Osteoblast (primary cell): Measurements from ENCODE around the gene ATP2B3. TPM values are rescaled to one million over a fixed set of nuclear protein-coding genes. Genes with fewer than 3 reads are reported as not detected.

Experiments used
- DNase-seq: peaks from one replicate; pipeline ENCODE4 v3.0.0; 2011; ENCODE audit warnings: low spot score, mixed read lengths; ENCODE audit not compliant: insufficient read length; ENCODE audit errors: missing footprints
- H2AFZ ChIP-seq: 2 replicates; pipeline ENCODE4 v1.6.0; 2011; ENCODE audit warnings: mild to moderate bottlenecking, low read length
- H3K27ac ChIP-seq: 2 replicates; pipeline ENCODE4 v1.5.1; 2011; ENCODE audit warnings: mild to moderate bottlenecking, low read depth, low read length, moderate library complexity
- H3K27me3 ChIP-seq: 2 replicates; pipeline ENCODE4 v1.6.0; 2012; ENCODE audit warnings: mild to moderate bottlenecking, control low read depth, inconsistent platforms, low read length, moderate library complexity; ENCODE audit not compliant: insufficient read depth
- H3K36me3 ChIP-seq: 2 replicates; pipeline ENCODE4 v1.5.1; 2011; ENCODE audit warnings: mild to moderate bottlenecking, low read length, control low read depth, moderate library complexity; ENCODE audit not compliant: insufficient read depth
- H3K4me1 ChIP-seq: 2 replicates; pipeline ENCODE4 v1.5.1; 2011; ENCODE audit warnings: mild to moderate bottlenecking, low read length, control low read depth, moderate library complexity; ENCODE audit not compliant: insufficient read depth
- H3K4me2 ChIP-seq: 2 replicates; pipeline ENCODE4 v1.6.0; 2011; ENCODE audit warnings: mild to moderate bottlenecking, low read length; ENCODE audit not compliant: insufficient read depth
- H3K4me3 ChIP-seq: fragments of 200-600 bp; sonication (generic); 3 replicates; pipeline ENCODE4 v1.5.1; 2012; ENCODE audit warnings: mild to moderate bottlenecking, low read length, inconsistent platforms; ENCODE audit not compliant: insufficient read depth
- H3K79me2 ChIP-seq: 2 replicates; pipeline ENCODE4 v1.6.0; 2012; ENCODE audit warnings: mild to moderate bottlenecking, low read length, control low read depth, inconsistent platforms; ENCODE audit not compliant: insufficient read depth
- H3K9me3 ChIP-seq: 2 replicates; pipeline ENCODE4 v1.5.1; 2011; ENCODE audit warnings: low read depth, low read length, control low read depth
- H4K20me1 ChIP-seq: 2 replicates; pipeline ENCODE4 v1.6.0; 2012; ENCODE audit warnings: mild to moderate bottlenecking, low read length, control low read depth; ENCODE audit not compliant: insufficient read depth
- total RNA-seq: library from RNA; depleted of rRNA; stranded (reverse); fragments of >200 nt; gene quantifications from 2 replicates; pipeline ENCODE4 v1.2.3, GENCODE V29; 2012
- TF ChIP-seq, protein P1 (sequence below): IDR thresholded peaks from 2 replicates; pipeline ENCODE4 v1.5.1; 2011; ENCODE audit warnings: mild to moderate bottlenecking, low read depth, low read length, moderate library complexity; ENCODE audit errors: extremely low read depth

ATP2B3 gene
- total RNA-seq, 1 donor: not detected

GRCh38 chrX:153628129-153628528 is 110.7 kb downstream of the ATP2B3 start:
- H3K4me1 ChIP-seq: no peaks in the 10 kb centered on the region
- H3K27me3 ChIP-seq: peaks cover 3% of the 10 kb centered on the region
- no peak overlapping the region for H2AFZ ChIP-seq
- DNase-seq: peak; percentile 66
- no peaks in the 10 kb centered on the region for H3K79me2 ChIP-seq
- no peak overlapping the region for H3K4me3 ChIP-seq
- no peaks in the 10 kb centered on the region for H4K20me1 ChIP-seq
- peaks cover 7% of the 10 kb centered on the region for H3K9me3 ChIP-seq
- no peak overlapping the region for H3K4me2 ChIP-seq
- TF ChIP-seq, protein P1, sequence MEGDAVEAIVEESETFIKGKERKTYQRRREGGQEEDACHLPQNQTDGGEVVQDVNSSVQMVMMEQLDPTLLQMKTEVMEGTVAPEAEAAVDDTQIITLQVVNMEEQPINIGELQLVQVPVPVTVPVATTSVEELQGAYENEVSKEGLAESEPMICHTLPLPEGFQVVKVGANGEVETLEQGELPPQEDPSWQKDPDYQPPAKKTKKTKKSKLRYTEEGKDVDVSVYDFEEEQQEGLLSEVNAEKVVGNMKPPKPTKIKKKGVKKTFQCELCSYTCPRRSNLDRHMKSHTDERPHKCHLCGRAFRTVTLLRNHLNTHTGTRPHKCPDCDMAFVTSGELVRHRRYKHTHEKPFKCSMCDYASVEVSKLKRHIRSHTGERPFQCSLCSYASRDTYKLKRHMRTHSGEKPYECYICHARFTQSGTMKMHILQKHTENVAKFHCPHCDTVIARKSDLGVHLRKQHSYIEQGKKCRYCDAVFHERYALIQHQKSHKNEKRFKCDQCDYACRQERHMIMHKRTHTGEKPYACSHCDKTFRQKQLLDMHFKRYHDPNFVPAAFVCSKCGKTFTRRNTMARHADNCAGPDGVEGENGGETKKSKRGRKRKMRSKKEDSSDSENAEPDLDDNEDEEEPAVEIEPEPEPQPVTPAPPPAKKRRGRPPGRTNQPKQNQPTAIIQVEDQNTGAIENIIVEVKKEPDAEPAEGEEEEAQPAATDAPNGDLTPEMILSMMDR: no peak
- H3K36me3 ChIP-seq: no peaks in the 10 kb centered on the region
- H3K27ac ChIP-seq: no peak overlapping the region

GRCh38 chrX:153628665-153629064 is 111.2 kb downstream of the ATP2B3 start:
- TF ChIP-seq, protein P1: no peak
- Histone ChIP-seq H3K4me3 (no peak overlapping the region), H3K27me3 (no peaks in the 10 kb centered on the region), H3K4me1 (no peaks in the 10 kb centered on the region), H3K27ac (no peak overlapping the region), H2AFZ (no peak overlapping the region), H4K20me1 (no peaks in the 10 kb centered on the region), H3K9me3 (peaks cover 7% of the 10 kb centered on the region), H3K4me2 (no peak overlapping the region), H3K36me3 (no peaks in the 10 kb centered on the region), H3K79me2 (no peaks in the 10 kb centered on the region)
- peak; percentile 66 for DNase-seq

- peak; percentile 86 for DNase-seq
- Histone ChIP-seq H3K4me3 (no peak overlapping the region), H3K27ac (no peak overlapping the region), H3K79me2 (no peaks in the 10 kb centered on the region), H3K4me2 (no peak overlapping the region), H3K4me1 (no peaks in the 10 kb centered on the region), H3K27me3 (peaks cover 4% of the 10 kb centered on the region), H3K36me3 (no peaks in the 10 kb centered on the region), H2AFZ (no peak overlapping the region), H4K20me1 (no peaks in the 10 kb centered on the region), H3K9me3 (peaks cover 7% of the 10 kb centered on the region)
- TF ChIP-seq, protein P1: no peak
Observed at GRCh38 chrX:153631346-153631745, 113.9 kb downstream of the ATP2B3 start.

- Histone ChIP-seq H3K79me2 (no peaks in the 10 kb centered on the region), H3K4me3 (no peak overlapping the region), H3K36me3 (no peaks in the 10 kb centered on the region), H4K20me1 (no peaks in the 10 kb centered on the region), H2AFZ (no peak overlapping the region), H3K9me3 (peaks cover 7% of the 10 kb centered on the region), H3K4me2 (no peak overlapping the region), H3K27ac (no peak overlapping the region), H3K27me3 (peaks cover 4% of the 10 kb centered on the region), H3K4me1 (no peaks in the 10 kb centered on the region)
- TF ChIP-seq, protein P1: no peak
- DNase-seq: peak; percentile 67
Observed at GRCh38 chrX:153631907-153632594, 114.6 kb downstream of the ATP2B3 start.

Other genes with a start within 250 kb of the ATP2B3 start
- not detected in 2 replicates for gene PNMA6F, start 195.9 kb upstream of the ATP2B3 start, total RNA-seq
- gene ZNF275, start 183.5 kb upstream of the ATP2B3 start, total RNA-seq: 11.2 and 12.1 TPM in 2 replicates
- gene PNMA6E, start 116.3 kb upstream of the ATP2B3 start, total RNA-seq: not detected in 2 replicates
- under 0.01 TPM in 1 of 2 replicates, not detected in the other for gene ZFP92, start 106.2 kb upstream of the ATP2B3 start, total RNA-seq
- 3.3 and 3.5 TPM in 2 replicates for gene TREX2, start 71.6 kb upstream of the ATP2B3 start, total RNA-seq
- 8.3 and 14.1 TPM in 2 replicates for gene HAUS7, start 47.1 kb upstream of the ATP2B3 start, total RNA-seq
- gene BGN, start 22.7 kb upstream of the ATP2B3 start, total RNA-seq: 139 and 210 TPM in 2 replicates
- 29.3 and 33.0 TPM in 2 replicates for gene CCNQ, start 81.5 kb downstream of the ATP2B3 start, total RNA-seq
- gene DUSP9, start 129.6 kb downstream of the ATP2B3 start, total RNA-seq: under 0.01 TPM in 2 replicates
- 0.29 and 0.36 TPM in 2 replicates for gene PNCK, start 156.2 kb downstream of the ATP2B3 start, total RNA-seq
- 15.3 and 19.5 TPM in 2 replicates for gene SLC6A8, start 170.3 kb downstream of the ATP2B3 start, total RNA-seq
- gene BCAP31, start 206.7 kb downstream of the ATP2B3 start, total RNA-seq: 114 and 118 TPM in 2 replicates
- gene ABCD1, start 207.2 kb downstream of the ATP2B3 start, total RNA-seq: 14.1 and 16.3 TPM in 2 replicates
- gene PLXNB3, start 246.6 kb downstream of the ATP2B3 start, total RNA-seq: 2.7 and 4.3 TPM in 2 replicates